GM18519 (cell line): ENCODE measurements around the gene ASB11.

Experiments
- ATAC-seq: cut with Tn5 transposase; IDR thresholded peaks from one replicate; pipeline ENCODE4 v1.9.1; 2021; ENCODE audit warnings: mild to moderate bottlenecking, moderate library complexity; ENCODE audit not compliant: unreplicated experiment, low FRiP score

ASB11 gene

GRCh38 chrX:15236146-15236545 lies 79.3 kb downstream of the ASB11 start:
- no peak for ATAC-seq

GRCh38 chrX:15235001-15235400 lies 80.4 kb downstream of the ASB11 start:
- ATAC-seq = no peak

- no peak for ATAC-seq
Measured at GRCh38 chrX:15233416-15234015, 81.9 kb downstream of the ASB11 start.
